HepG2 (cell line): ENCODE results near the gene KMT5C. TPM values are rescaled to one million over a fixed set of nuclear protein-coding genes. Genes with fewer than 3 reads are reported as not detected.

Experiments
- ATAC-seq: fragments of 200-7000 bp; cut with Tn5 transposase; 3 replicates; pipeline ENCODE4 v1.9.1; 2020; ENCODE audit warnings: mild to moderate bottlenecking, moderate library complexity
- BruUV-seq: library from RNA; stranded (reverse); fragments of 400-500 nt; replicated peaks from 2 replicates; lab custom pipeline; 2021; lab: Mats Ljungman, UMichigan
- CTCF ChIA-PET: fragments of 300-600 bp; formaldehyde crosslinking; extraction: SDS; loops from one replicate; lab custom pipeline; 2021; ENCODE audit warnings: low total read pairs, inconsistent platforms, low intra/inter-chr PET ratio; lab: Yijun Ruan, JAX
- POLR2A ChIA-PET: fragments of 350-600 bp; sonication (Branson Sonifier 250); formaldehyde crosslinking; loops from one replicate; lab custom pipeline; 2020; ENCODE audit warnings: antibody characterized with exemption, inconsistent platforms; lab: Yijun Ruan, JAX
- DNase-seq: peaks from one replicate; pipeline ENCODE4 v3.0.0-alpha.2; 2015; ENCODE audit warnings: low spot score
- FAIRE-seq: peaks from 3 replicates; lab custom pipeline; 2011; peaks lifted over from hg19 to GRCh38; lab: Jason Lieb, UNC
- H2AFZ ChIP-seq: one replicate; pipeline ENCODE4 v1.6.1; 2011; ENCODE audit warnings: low read length, inconsistent platforms
- H3K27ac ChIP-seq: fragments of 300-600 bp; 3 replicates; pipeline ENCODE4 v1.8.0; 2011; ENCODE audit warnings: mixed run types, mild to moderate bottlenecking, mixed read lengths, low read length, inconsistent platforms; ENCODE audit not compliant: insufficient read depth; ENCODE audit errors: extremely low read length
- H3K27me3 ChIP-seq, 2 experiments: fragments of 200-600 bp in 1 of 2; 2 replicates in 1 of 2; 3 replicates in 1 of 2; pipeline versions ENCODE4 v1.6.0 to v1.8.0; 2011; ENCODE audit warnings: low read length in 2 of 2, mild to moderate bottlenecking in 2 of 2, moderate library complexity in 2 of 2, inconsistent platforms in 1 of 2; ENCODE audit not compliant: insufficient read depth in 2 of 2, control insufficient read depth in 1 of 2
- H3K36me3 ChIP-seq, 2 experiments: fragments of 200-600 bp in 1 of 2; replicated peaks in 1 of 2; 2 replicates in 1 of 2; 3 replicates in 1 of 2; pipeline versions ENCODE4 v1.5.1 to v1.8.0; 2011; ENCODE audit warnings: low read length in 2 of 2, inconsistent platforms in 1 of 2; ENCODE audit not compliant: insufficient read depth in 2 of 2, control insufficient read depth in 1 of 2
- H3K4me1 ChIP-seq: 2 replicates; pipeline ENCODE4 v1.5.1; 2012; ENCODE audit warnings: low read length, inconsistent platforms; ENCODE audit not compliant: insufficient read depth
- H3K4me2 ChIP-seq: 2 replicates; pipeline ENCODE4 v1.6.0; 2011; ENCODE audit warnings: low read depth, low read length, inconsistent platforms
- H3K4me3 ChIP-seq, 3 experiments: fragments of 200-600 bp in 1 of 3; sonication (generic), shearing (Covaris generic) in 1 of 3; replicated peaks in 1 of 3; 2 replicates each; pipeline ENCODE4 v1.5.1; 2011 to 2016; ENCODE audit warnings: low read length in 3 of 3, inconsistent platforms in 2 of 3, low read depth in 2 of 3, mild to moderate bottlenecking in 2 of 3, control low read depth in 1 of 3, mixed read lengths in 1 of 3; ENCODE audit not compliant: insufficient read depth in 1 of 3
- H3K79me2 ChIP-seq: one replicate; pipeline ENCODE4 v1.6.1; 2011; ENCODE audit warnings: low read length, inconsistent platforms; ENCODE audit not compliant: insufficient read depth
- H3K9ac ChIP-seq: 2 replicates; pipeline ENCODE4 v1.6.0; 2011; ENCODE audit warnings: mild to moderate bottlenecking, low read depth, low read length, inconsistent platforms; ENCODE audit not compliant: insufficient read depth
- H3K9me3 ChIP-seq: 2 replicates; pipeline ENCODE4 v1.5.1; 2012; ENCODE audit warnings: mild to moderate bottlenecking, low read length
- H4K20me1 ChIP-seq: 2 replicates; pipeline ENCODE4 v1.6.0; 2011; ENCODE audit warnings: inconsistent platforms, mild to moderate bottlenecking, low read length, moderate library complexity; ENCODE audit not compliant: insufficient read depth
- RARG ChIP-seq: sonication (generic); formaldehyde crosslinking; IDR thresholded peaks from 2 replicates; pipeline ENCODE4 v1.4.0; 2020; ENCODE audit warnings: low read depth, mild to moderate bottlenecking, missing genetic modification reagents
- RFX3 ChIP-seq: IDR thresholded peaks from 2 replicates; pipeline ENCODE4 v1.6.1; 2016; ENCODE audit warnings: missing biosample characterization, missing genetic modification reagents
- SNAPC2 ChIP-seq: sonication (generic); formaldehyde crosslinking; IDR thresholded peaks from 2 replicates; pipeline ENCODE4 v1.8.1; 2022; ENCODE audit warnings: mild to moderate bottlenecking, missing genetic modification reagents
- SPEN ChIP-seq: sonication (generic); formaldehyde crosslinking; IDR thresholded peaks from 2 replicates; pipeline ENCODE4 v1.5.1; 2020; ENCODE audit warnings: low read depth, mild to moderate bottlenecking, missing genetic modification reagents
- WIZ ChIP-seq: sonication (generic); formaldehyde crosslinking; IDR thresholded peaks from 2 replicates; pipeline ENCODE4 v1.5.1; 2020; ENCODE audit warnings: mild to moderate bottlenecking, missing genetic modification reagents
- ZNF678 ChIP-seq: sonication (generic); formaldehyde crosslinking; IDR thresholded peaks from 2 replicates; pipeline ENCODE4 v1.4.0; 2020; ENCODE audit warnings: mild to moderate bottlenecking, missing genetic modification reagents
- WGBS: methylation state at CpG from one replicate; pipeline ENCODE4 v1.1.6; 2017; ENCODE audit warnings: low lambda C conversion rate; 5-methylcytosine and 5-hydroxymethylcytosine counted together
- in situ Hi-C: cut with HindIII; loops from 2 replicates; pipeline ENCODE4 v1.10.0; 2017; ENCODE audit warnings: low pct_unique_long_range_greater_than_20kb; ENCODE audit not compliant: extremely low pct_ligation_motif_present
- intact Hi-C: fragments of 100-400 bp; cut with micrococcal nuclease; formaldehyde crosslinking; loops from one replicate; pipeline ENCODE4 v1.10.0; 2022; ENCODE audit not compliant: unreplicated experiment
- polyA plus RNA-seq, 8 experiments: library from polyadenylated mRNA; depleted of rRNA in 3 of 8; stranded (reverse) in 7 of 8; unstranded in 1 of 8; fragments of >200 nt; fragmentation: Illumina TruSeq in 4 of 8; extraction: Trizol in 4 of 8; gene quantifications; 2 replicates each; pipeline versions ENCODE4 v1.2.1 to v1.2.3, GENCODE V29; 2011 to 2016; ENCODE audit warnings: low read depth in 4 of 8, missing spikeins in 1 of 8, mixed read lengths in 1 of 8; ENCODE audit not compliant: insufficient read depth in 1 of 8
- total RNA-seq, 5 experiments: library from RNA; depleted of rRNA; stranded (reverse); fragments of >200 nt; fragmentation: Illumina TruSeq; extraction: Trizol; gene quantifications; 2 replicates each; pipeline ENCODE4 v1.2.3, GENCODE V29; 2016; ENCODE audit warnings: low read depth in 1 of 5
- TF ChIP-seq, protein P1 (sequence below): sonication (generic); formaldehyde crosslinking; IDR thresholded peaks from 2 replicates; pipeline ENCODE4 v1.4.0; 2020; ENCODE audit warnings: missing genetic modification reagents
- TF ChIP-seq, protein P2 (sequence below): sonication (generic); formaldehyde crosslinking; IDR thresholded peaks from 2 replicates; pipeline ENCODE4 v1.5.1; 2020; ENCODE audit warnings: missing genetic modification reagents, mild to moderate bottlenecking, borderline replicate concordance

The KMT5C gene
- total and polyA plus RNA-seq, 2 of the 13 experiments (the other 11 are each of a cell fraction or from before 2014, with no cell fraction given): 5.5 to 9.0 TPM

DNA sequence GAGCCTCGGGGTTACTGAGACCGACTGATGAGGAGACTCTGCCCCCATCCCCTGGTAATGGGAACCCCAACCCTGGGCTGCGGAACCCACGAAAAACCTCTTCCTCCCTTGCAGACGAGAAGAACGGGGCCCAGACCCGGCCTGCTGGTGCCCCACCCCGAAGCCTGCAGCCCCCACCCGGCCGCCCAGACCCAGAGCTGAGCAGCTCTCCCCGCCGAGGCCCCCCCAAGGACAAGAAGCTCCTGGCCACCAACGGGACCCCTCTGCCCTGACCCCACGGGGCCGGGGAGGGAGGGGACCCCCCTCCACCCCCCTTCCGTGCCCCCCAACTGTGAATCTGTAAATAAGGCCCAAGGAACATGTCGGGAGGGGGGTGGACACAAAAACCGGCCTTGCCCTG is 27.9 kb upstream of the KMT5C start:
- in situ Hi-C loops (no loop called here), intact Hi-C loops (no loop called here)
- TF ChIP-seq SNAPC2: no peak
- no peak for TF ChIP-seq SPEN
- no peak for TF ChIP-seq RFX3
- TF ChIP-seq, protein P1, sequence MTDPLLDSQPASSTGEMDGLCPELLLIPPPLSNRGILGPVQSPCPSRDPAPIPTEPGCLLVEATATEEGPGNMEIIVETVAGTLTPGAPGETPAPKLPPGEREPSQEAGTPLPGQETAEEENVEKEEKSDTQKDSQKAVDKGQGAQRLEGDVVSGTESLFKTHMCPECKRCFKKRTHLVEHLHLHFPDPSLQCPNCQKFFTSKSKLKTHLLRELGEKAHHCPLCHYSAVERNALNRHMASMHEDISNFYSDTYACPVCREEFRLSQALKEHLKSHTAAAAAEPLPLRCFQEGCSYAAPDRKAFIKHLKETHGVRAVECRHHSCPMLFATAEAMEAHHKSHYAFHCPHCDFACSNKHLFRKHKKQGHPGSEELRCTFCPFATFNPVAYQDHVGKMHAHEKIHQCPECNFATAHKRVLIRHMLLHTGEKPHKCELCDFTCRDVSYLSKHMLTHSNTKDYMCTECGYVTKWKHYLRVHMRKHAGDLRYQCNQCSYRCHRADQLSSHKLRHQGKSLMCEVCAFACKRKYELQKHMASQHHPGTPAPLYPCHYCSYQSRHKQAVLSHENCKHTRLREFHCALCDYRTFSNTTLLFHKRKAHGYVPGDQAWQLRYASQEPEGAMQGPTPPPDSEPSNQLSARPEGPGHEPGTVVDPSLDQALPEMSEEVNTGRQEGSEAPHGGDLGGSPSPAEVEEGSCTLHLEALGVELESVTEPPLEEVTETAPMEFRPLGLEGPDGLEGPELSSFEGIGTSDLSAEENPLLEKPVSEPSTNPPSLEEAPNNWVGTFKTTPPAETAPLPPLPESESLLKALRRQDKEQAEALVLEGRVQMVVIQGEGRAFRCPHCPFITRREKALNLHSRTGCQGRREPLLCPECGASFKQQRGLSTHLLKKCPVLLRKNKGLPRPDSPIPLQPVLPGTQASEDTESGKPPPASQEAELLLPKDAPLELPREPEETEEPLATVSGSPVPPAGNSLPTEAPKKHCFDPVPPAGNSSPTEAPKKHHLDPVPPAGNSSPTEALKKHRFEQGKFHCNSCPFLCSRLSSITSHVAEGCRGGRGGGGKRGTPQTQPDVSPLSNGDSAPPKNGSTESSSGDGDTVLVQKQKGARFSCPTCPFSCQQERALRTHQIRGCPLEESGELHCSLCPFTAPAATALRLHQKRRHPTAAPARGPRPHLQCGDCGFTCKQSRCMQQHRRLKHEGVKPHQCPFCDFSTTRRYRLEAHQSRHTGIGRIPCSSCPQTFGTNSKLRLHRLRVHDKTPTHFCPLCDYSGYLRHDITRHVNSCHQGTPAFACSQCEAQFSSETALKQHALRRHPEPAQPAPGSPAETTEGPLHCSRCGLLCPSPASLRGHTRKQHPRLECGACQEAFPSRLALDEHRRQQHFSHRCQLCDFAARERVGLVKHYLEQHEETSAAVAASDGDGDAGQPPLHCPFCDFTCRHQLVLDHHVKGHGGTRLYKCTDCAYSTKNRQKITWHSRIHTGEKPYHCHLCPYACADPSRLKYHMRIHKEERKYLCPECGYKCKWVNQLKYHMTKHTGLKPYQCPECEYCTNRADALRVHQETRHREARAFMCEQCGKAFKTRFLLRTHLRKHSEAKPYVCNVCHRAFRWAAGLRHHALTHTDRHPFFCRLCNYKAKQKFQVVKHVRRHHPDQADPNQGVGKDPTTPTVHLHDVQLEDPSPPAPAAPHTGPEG (CRISPR knock-in tag): no peak
- no peak for TF ChIP-seq ZNF678 (CRISPR knock-in tag)
- TF ChIP-seq WIZ (CRISPR knock-in tag): no peak
- no peak for TF ChIP-seq RARG (CRISPR knock-in tag)
- TF ChIP-seq, protein P2, sequence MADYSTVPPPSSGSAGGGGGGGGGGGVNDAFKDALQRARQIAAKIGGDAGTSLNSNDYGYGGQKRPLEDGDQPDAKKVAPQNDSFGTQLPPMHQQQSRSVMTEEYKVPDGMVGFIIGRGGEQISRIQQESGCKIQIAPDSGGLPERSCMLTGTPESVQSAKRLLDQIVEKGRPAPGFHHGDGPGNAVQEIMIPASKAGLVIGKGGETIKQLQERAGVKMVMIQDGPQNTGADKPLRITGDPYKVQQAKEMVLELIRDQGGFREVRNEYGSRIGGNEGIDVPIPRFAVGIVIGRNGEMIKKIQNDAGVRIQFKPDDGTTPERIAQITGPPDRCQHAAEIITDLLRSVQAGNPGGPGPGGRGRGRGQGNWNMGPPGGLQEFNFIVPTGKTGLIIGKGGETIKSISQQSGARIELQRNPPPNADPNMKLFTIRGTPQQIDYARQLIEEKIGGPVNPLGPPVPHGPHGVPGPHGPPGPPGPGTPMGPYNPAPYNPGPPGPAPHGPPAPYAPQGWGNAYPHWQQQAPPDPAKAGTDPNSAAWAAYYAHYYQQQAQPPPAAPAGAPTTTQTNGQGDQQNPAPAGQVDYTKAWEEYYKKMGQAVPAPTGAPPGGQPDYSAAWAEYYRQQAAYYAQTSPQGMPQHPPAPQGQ: no peak
- Histone ChIP-seq H3K27me3 (peaks cover 0 to 5% of the 10 kb centered on the region in 2 experiments; a peak in 1 of 5 replicates), H3K27ac (no peak overlapping the region), H3K4me1 (peaks cover 14% of the 10 kb centered on the region), H3K4me2 (no peak overlapping the region), H3K4me3 (no peak overlapping the region), H3K9me3 (no peaks in the 10 kb centered on the region), H4K20me1 (no peaks in the 10 kb centered on the region), H3K9ac (no peak overlapping the region), H3K36me3 (no peaks in the 10 kb centered on the region), H3K79me2 (no peaks in the 10 kb centered on the region), H2AFZ (no peak overlapping the region)
- no peak for DNase-seq
- WGBS: 57% methylated on average over 11 of the region's 18 CpGs
- CTCF ChIA-PET: no interaction called here
- FAIRE-seq: no peak
- BruUV-seq: no TSS peak
- no peak for ATAC-seq
- POLR2A ChIA-PET: no interaction called here
